GM21825 (cell line): ENCODE measurements around the gene MYH9.
"Not testable (repeated sequence)": the region's sequence is repeated elsewhere in the genome, so short reads cannot be mapped to it uniquely, and the experiment has no call there.

ENCODE experiments used
- ATAC-seq: cut with Tn5 transposase; IDR thresholded peaks from one replicate; pipeline ENCODE4 v1.9.1; 2021; ENCODE audit warnings: mild to moderate bottlenecking, moderate library complexity; ENCODE audit not compliant: unreplicated experiment

The MYH9 gene

DNA sequence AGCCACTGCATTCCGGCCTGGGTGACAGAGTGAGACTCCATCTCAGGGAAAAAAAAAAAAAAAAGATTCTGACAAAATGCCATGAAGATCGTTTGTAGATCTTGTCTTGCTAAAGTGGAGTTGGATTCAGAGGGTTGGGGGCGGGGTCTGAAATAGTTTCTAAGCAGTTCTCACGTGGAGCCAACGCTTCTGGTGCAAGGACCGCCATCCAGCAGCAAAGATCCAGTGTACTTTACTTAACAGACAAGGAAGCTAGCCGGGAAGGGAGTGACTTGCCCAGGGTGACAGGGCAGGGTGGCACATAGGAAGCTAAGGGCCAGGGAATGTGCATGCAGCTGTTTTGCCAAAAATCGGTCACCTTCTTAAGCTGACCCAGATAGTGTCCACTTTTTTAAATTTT is 107.4 kb downstream of the MYH9 start:
- ATAC-seq: no peak

DNA sequence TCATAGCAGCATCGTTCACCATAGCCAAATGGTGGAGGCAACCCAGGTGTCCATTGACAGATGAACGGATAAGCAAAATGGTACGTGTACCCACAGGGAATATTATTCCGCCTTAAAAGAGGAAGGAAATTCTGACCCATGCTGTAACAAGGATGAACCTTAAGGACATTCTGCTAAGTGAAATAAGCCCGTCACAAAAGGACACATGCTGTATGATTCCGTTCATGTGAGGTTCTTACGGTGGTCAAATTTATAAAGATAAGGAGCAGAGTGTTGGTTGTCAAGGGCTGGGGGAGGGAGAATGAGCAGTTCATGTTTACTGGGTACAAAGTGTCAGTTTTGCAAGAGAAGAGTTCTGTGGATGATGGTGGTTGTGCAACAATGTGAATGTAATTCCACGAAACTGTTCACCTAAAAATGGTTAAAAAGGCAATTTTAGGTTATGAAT is 108.5 kb downstream of the MYH9 start:
- no peak for ATAC-seq

GRCh38 chr22:36277482-36278291 is 110.1 kb downstream of the MYH9 start:
- ATAC-seq: no peak

DNA sequence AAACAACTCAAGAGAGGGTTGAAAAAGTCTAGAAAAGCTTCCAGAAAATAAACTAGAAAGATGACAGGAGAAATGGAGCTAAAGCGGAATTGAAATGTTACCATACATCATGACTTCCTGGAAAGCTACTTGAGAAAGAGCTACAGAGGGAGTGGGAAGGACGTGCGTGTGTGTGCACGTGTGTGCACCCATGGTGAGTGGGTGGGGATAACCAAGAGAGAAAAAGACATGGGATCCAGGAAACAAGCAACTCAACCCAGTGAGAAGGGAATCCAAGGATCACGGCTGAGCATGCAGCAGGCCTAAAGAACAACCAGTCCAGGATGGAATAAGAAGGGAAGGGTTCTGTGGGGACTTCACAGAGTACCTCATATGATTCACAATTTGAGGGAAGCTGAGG is 113.2 kb downstream of the MYH9 start:
- no peak for ATAC-seq

GRCh38 chr22:36271951-36272350 is 115.8 kb downstream of the MYH9 start:
- ATAC-seq: not testable (repeated sequence)

- not testable (repeated sequence) for ATAC-seq
Measured at GRCh38 chr22:36271231-36271630, 116.5 kb downstream of the MYH9 start.

DNA sequence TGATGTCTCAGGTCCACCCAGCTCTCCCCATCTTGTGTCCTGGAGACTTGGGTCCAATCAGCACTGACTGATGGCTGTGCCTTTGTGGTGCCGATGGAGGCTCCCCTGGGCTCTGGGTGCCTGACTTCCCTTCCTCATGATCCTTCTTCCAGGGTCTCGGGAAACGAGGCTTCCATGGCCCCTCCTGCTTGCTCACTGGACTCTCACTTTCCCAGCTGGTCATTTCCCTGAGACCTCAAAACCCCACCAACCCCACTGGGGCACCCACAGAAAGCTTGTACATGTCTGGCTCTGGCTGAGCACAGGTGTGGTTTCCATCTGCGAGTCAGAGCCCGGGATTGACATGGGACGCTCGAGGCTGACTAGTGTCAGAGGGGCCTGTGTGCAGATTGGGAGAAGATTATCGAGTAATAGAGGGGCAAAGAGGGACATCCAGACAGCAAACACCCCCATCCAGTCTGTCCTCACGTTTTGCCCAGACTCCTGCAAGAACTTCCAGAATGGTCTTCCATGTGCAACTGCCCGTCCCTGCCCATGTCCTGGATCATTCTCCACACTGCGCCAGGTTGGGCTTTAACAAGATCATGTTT is 119.8 kb downstream of the MYH9 start:
- no peak for ATAC-seq

DNA sequence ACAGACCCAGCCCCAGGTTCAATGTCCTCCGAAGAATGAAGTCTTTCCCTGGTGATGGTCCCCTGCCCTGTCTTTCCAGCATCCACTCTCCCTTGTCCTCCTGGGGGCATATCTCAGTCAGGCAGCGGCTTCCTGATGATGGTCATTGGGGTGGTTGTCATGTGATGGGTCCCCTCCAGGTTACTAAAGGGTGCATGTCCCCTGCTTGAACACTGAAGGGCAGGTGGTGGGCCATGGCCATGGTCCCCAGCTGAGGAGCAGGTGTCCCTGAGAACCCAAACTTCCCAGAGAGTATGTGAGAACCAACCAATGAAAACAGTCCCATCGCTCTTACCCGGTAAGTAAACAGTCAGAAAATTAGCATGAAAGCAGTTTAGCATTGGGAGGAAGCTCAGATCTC is 120.7 kb downstream of the MYH9 start:
- ATAC-seq: no peak

DNA sequence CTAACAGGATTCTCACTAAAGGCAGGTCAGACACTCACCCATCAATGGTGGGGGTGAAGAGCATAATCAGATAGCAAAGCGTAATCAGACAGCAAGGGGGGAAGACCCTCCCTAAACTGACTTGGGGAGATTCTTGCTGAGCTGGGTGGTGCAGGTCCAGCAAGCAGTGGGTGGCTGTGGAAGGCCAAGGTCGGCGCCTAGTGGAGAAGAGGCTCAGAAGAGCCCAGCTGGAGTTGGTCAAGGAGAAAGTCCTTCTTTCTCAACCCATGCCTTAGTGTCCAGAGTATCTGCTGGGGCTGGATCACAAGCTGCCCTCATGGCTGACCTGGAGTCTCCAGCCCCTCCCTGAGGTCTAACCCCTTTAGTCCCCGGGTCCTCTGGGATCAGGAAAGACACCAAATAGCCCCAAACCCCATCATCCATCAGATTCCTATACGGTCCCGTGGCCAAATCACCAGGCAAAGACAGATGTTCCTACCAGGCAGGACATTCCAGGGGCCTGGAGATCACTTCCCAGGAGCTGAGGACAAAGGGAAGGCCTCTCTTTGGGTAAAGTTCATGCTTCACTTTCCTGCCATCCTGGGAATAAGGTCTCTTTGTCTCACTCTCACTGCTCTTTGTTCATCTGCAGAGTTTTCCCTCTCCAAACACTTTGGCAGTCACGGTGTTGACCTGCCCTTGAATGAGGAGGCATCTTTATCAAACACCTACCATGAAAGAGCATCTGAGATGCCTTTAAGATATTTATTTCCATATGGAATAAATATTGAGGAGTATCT is 123.7 kb downstream of the MYH9 start:
- ATAC-seq: not testable (repeated sequence)

GRCh38 chr22:36263216-36263673 is 124.5 kb downstream of the MYH9 start:
- not testable (repeated sequence) for ATAC-seq

GRCh38 chr22:36262307-36262706 is 125.5 kb downstream of the MYH9 start:
- ATAC-seq: not testable (repeated sequence)

GRCh38 chr22:36261675-36262074 is 126.1 kb downstream of the MYH9 start:
- not testable (repeated sequence) for ATAC-seq

DNA sequence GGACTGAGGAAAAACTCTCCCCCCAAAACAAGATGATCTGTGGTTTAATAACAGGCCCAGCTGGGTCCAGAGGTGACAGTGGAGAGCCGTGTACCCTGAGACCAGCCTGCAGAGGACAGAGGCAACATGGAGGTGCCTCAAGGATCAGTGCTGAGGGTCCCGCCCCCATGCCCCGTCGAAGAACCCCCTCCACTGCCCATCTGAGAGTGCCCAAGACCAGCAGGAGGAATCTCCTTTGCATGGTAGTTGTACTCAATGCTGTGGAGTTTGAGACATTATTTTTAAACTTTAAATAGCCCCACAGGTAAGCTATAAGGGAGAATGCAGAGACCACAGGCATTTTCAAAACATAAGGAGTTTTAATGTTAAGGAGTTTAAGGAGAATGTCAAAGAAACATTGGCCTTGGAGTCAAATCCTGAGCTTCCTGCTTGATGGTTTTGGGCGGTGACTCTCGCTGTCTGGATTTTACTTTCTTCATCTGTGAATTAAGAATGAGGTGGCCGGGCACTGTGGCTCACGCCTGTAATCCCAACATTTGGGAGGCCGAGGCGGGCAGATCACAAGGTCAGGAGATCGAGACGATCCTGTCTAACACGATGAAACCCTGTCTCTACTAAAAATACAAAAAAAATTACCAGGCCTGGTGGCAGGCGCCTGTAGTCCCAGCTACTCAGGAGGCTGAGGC is 128.0 kb downstream of the MYH9 start:
- no peak for ATAC-seq

- ATAC-seq: no peak
Measured at GRCh38 chr22:36258701-36259614, 128.8 kb downstream of the MYH9 start.

DNA sequence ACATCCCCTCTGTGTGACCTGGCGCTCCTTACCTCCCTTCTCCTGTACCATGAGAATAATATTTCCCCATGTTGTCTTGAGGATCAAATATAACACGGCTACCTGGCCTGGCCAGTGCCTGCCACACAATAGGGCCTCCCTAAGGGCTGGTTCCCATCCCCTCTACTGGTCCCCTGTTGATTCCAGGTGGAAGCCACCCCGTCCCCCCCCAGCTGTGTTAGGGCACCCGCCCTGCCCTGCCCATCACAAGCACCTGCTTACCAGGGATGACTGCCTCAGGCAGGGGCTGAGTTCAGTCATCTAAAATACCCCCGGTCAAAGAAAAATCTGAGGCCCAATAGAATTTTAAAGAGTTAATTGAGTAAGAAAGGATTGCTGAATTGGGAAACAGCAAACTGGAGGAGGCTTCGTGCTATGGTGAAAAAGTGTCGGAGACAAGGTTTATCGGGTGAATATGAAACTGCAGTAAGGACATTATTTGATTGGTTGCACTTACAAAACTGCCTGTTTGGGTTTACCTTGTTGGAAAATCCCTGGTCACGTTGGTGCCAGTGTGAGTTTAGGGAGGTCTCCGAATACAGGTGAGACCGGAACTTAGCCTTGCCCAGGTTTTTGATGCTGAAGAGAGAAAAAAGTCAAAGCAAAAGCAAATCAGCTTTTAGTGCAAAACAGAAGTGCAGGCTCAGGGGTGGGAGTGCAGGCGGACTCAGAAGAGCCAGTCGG is 129.7 kb downstream of the MYH9 start:
- no peak for ATAC-seq

DNA sequence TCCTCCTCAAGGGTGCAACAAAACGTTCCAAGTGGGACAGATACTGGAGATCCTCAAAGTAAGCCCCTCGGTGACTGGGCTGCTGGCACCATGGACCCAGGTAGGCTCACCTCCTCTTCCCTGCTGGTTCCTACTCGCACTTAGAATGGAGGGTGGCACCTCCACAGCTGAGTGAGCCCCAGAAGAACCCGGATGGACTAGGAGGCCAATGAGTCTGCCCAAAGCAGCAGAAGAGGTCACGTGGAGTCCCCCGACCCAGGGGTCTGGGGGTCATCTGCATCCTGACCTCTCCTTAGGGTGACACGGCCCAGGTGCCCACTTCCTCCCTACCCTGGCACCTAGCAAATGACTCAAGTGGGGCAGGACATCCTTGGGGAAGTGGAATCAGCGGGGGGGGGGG is 130.5 kb downstream of the MYH9 start:
- no peak for ATAC-seq

DNA sequence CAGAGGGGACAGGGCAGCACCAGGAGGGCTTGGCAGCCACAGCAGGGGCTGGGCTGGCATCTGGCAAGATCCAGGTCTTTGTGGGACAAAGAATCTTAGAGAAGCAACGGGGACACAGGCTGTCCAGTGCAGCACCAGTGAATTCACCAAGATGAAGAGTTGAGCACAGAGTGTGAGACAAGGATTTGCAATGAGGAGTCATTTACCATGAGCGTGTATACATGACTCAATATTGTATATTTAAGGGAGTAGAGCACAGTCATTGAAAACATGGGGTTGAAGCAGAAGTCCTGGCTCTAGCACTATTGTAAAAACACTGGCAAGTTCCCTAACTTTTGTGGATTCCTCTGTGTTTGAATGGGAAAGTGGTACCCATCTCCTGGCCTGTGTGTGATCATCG is 131.3 kb downstream of the MYH9 start:
- no peak for ATAC-seq

DNA sequence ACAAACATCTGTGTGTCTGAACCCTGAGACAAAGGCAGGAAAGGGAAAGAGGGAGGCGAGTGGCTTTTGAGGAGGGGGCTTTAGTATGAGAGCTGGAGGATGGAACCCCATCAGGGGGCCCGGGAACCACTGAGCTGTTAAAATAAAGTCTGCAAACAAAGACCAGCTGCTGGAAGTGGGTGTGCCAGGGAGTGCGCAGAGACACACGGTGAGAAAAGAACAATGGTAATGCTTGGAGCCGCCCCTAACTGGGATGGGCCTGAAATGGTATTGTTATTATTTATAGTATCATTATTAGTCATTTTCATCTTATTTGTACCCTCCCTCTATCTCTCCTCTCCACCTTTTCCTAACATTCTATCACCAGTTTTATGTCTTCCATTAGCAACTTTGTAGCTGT is 132.2 kb downstream of the MYH9 start:
- not testable (repeated sequence) for ATAC-seq
